GM18909 (cell line): ENCODE data around the gene PRRX1.

ENCODE experiments used
- ATAC-seq: cut with Tn5 transposase; IDR thresholded peaks from one replicate; pipeline ENCODE4 v1.9.1; 2021; ENCODE audit warnings: mild to moderate bottlenecking; ENCODE audit not compliant: unreplicated experiment, poor library complexity

Gene PRRX1

GRCh38 chr1:170664093-170664827 lies at the start of gene PRRX1:
Gene PRRX1, plus strand, starts transcription at chr1:170664131. Its CDS starts 88 bp downstream, at chr1:170664219.
- ATAC-seq, result no peak

- no peak for ATAC-seq
These were observed 46.2 kb upstream of the PRRX1 start for GRCh38 chr1:170617591-170618330.

DNA sequence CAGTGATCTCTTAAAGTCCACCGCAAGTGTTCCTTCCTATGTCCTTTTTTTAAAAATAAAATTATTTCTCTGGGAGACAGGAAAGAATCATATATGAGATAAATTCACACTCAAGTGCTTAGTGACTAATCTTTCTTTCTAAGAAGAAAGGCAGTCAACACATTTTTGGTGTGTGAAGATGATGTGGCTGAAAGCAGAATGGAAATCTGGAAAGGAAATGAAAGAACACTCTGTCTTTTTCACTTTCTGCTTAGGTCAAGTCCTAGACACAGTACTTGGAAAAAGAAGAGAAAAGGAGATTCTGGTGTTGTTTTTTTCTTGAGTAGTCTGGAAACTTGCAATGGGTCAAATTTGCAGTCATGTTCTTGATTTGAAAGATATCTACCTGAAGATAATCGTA lies 45.5 kb upstream of the PRRX1 start:
- no peak for ATAC-seq

DNA sequence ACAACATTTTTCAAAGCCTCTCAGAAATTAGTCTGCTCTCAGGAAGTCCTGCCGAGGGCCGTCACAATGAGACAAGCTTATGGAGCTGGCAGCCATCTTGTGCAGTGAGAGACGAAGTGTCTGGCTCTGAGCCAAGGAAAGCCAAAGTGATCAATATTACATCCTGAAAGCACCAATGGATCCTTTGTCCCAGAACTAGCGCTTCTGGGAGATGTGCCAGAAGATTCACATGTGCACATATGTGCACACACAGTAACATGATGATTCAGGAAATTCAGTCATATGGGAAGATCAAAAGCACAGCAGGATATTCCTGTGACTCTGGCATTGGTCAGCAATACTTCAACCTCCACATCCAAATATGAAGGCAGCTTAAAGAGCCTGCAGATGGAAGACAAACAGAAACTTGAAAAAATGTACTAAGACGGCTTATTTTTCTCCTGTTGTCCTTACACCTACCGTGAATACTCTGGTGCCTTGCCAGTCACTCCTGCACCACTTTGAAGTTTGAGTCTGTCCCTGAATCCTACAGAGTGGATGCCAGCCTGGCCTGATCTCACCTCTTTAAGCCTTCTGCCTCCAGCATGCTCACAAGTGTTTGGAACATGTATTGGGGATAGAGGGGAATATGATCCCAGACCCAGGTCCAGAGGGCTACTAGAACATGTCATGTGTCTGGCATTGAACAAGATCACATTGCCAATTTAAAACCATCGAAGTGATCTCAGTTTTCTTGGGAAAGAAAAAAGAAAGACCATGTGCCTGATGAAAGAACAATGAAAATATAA lies 44.5 kb upstream of the PRRX1 start:
- no peak for ATAC-seq

- no peak for ATAC-seq
These were observed 43.8 kb upstream of the PRRX1 start for GRCh38 chr1:170620164-170620563.

DNA sequence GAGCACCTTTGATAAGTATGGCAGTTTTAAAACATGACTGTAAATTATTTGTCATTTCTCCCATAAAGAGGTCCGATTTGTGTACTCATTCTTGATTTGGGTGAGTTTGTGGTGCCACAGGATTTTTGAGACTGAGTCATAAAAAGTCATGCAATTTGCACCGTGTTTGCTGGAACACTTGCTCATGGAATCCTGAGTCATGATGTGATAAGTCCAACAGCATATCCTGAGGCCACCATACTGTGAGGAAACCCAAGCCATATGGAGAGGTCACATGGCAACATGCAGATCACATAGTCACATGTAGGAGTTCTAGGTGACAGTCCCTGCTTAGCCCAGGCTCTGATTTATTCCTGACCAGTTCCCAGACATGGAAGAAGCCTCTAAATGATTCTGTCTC lies 40.8 kb upstream of the PRRX1 start:
- ATAC-seq, result no peak

- ATAC-seq, result no peak
These were observed 39.8 kb upstream of the PRRX1 start for GRCh38 chr1:170624146-170624545.

DNA sequence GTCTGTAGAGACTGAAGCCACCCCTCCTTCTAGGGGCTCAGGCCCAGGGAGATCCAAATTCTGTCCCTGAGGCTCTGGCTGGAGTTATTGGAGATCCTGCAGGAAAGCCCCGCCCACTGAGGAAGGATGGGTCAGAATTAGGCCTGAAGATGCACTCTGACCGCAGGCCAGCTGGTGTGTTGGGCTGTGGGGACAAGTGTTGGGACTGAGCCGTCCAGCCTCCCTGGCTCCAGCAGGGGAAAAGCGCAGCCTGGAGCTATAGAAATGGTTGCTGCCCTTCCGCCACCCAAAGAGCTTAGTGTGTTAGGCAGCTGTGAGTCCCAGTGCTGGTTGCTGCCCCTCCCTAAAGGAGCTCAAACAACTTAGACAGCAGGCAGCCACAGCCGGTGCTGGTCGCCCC lies 33.0 kb upstream of the PRRX1 start:
- no peak for ATAC-seq

DNA sequence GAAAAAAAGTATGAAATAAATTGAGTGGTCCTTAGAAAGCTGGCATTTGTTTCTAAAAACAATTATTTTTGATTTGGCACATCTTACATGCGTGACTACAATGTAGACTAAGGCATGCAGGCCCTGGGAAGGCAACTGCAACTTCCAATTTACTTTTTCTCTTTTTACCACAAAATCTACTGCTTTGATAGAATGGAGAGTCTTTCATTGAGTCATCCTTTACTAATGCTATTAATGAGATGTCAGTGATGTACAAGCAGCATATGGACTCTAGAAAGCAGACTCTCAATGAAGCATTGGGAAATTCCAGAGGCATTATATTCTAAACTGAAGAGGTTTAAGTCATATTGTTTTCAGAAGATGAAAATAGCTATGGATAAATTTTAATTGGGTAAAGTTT lies 29.6 kb upstream of the PRRX1 start:
- no peak for ATAC-seq

DNA sequence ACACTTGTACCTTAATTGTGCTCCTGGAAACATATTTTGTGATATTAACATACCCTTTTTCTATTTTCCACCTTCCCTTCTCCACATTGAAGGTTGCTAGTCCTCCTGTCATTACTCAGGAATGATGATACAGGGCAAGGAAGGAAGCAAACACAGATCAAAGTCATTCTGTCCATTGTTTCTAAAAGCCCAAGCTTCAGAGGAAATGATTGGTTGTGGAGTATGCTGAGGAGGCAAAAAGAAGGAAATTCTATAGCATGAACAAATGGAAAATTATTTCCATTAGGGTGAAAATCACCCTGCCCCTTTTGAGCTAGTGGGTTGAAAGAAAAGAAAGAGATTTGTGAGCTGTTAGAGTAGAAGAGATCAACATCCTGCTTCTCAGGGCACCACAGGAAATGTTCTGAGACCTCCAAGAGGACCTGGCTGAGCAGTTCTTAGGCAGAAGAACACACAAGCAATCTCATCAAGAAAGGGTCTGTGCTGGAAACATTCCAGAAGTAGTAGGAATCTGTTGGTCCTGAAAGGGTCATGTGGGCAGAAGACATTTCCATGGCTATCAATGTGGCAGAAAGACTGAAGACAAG lies 29.0 kb upstream of the PRRX1 start:
- no peak for ATAC-seq

- no peak for ATAC-seq
These were observed 23.4 kb upstream of the PRRX1 start for GRCh38 chr1:170640581-170640980.

DNA sequence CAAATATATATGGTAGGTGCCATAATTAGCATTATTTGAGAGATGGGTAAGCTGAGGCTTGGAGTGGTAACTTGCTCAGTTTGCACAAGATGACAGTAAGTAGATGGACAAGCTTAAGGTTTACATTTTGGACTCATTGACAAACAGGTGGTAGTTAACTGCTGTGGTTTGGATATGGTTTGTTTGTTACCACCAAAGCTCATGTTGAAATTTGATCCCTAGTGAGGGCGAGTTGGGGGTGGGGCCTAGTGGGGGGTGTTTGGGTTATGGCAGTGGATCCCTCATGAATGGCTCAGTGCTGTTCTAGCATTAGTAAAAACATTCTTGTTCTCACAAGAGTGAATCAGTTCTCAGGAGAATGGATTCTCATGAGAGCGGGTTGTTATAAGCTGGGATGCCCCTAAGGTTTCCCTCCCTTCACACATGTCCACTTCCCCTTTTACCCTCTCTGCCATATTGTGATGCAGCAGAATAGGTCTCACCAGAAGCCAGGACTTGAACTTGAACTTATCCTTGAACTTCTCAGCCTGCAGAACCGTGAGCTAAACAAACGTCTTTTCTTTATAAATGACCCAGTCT lies 6.6 kb upstream of the PRRX1 start:
- ATAC-seq, result no peak

- ATAC-seq, result no peak
These were observed 4.4 kb upstream of the PRRX1 start for GRCh38 chr1:170659399-170660035.

DNA sequence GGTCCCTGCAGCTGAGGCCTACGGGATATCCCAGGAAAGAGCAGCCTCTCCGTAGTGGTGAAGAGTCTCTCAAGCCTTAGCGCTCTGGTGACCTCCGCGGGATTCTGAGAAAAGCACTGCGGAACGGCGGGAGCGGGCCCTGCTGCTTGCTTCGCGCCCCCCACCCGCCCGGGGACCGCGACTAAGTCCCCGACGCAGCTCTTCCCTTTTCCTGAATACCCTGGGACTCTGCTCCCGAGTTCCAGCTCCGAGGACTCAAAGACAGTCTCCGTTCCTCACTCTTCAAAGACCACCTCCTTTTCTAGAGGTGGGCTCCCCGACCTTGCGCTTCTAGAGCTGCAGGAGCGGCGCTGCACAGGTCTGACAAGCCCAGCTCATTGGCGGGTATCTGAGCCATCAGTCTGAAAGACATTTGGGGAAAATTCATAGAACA lies 3.6 kb upstream of the PRRX1 start:
- ATAC-seq, result no peak

- ATAC-seq, result no peak
These were observed 2.9 kb upstream of the PRRX1 start for GRCh38 chr1:170660871-170661645.

- no peak for ATAC-seq
These were observed 2.1 kb upstream of the PRRX1 start for GRCh38 chr1:170661646-170662411.

GRCh38 chr1:170662561-170663403 lies 1.1 kb upstream of the PRRX1 start:
- ATAC-seq, result no peak
